ENCODE data around the gene ATPAF2.

DNA sequence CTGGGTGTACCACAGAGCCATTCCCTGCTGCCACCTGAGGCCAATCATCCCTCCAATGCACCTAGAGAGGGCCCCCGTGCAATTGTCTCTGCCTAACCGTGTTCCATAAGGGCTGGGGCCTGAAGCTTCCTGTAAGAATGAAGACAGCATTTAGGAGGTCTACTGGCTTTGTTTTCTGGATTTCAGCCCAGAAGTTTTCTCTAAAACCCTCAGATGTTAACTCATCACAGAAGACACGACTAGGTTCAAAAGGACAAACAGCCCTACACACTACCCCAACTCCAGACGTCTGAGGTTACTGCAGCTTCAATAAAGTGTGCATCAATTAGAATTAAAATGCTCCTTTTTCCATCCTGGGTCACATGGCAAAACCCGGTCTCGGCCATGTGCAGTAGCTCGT, 38.0 kb upstream of the ATPAF2 start:
- TF ChIP-seq, protein P1, sequence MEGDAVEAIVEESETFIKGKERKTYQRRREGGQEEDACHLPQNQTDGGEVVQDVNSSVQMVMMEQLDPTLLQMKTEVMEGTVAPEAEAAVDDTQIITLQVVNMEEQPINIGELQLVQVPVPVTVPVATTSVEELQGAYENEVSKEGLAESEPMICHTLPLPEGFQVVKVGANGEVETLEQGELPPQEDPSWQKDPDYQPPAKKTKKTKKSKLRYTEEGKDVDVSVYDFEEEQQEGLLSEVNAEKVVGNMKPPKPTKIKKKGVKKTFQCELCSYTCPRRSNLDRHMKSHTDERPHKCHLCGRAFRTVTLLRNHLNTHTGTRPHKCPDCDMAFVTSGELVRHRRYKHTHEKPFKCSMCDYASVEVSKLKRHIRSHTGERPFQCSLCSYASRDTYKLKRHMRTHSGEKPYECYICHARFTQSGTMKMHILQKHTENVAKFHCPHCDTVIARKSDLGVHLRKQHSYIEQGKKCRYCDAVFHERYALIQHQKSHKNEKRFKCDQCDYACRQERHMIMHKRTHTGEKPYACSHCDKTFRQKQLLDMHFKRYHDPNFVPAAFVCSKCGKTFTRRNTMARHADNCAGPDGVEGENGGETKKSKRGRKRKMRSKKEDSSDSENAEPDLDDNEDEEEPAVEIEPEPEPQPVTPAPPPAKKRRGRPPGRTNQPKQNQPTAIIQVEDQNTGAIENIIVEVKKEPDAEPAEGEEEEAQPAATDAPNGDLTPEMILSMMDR (IDR thresholded peaks at IDR 0.05): no peak
- TF ChIP-seq POLR2A (IDR thresholded peaks at IDR 0.05): no peak
